ENCODE results near the gene DDX24. TPM values are rescaled to one million over a fixed set of nuclear protein-coding genes. Genes with fewer than 3 reads are reported as not detected.

The DDX24 gene
- total RNA-seq, 1 donor from 2014 or later = 151 TPM

- Mint-ChIP-seq H3K36me3 (no peaks in the 10 kb centered on the region), H3K27ac (no peak overlapping the region), H3K4me3 (no peak overlapping the region), H3K4me1 (peaks cover 3% of the 10 kb centered on the region), H3K9me3 (no peaks in the 10 kb centered on the region), H3K27me3 (ENCODE audit: low read depth) (no peaks in the 10 kb centered on the region)
- DNase-seq (ENCODE audit: low spot score in 2 of 2, unreplicated experiment in 2 of 2) = no peak
- TF ChIP-seq, protein P1, sequence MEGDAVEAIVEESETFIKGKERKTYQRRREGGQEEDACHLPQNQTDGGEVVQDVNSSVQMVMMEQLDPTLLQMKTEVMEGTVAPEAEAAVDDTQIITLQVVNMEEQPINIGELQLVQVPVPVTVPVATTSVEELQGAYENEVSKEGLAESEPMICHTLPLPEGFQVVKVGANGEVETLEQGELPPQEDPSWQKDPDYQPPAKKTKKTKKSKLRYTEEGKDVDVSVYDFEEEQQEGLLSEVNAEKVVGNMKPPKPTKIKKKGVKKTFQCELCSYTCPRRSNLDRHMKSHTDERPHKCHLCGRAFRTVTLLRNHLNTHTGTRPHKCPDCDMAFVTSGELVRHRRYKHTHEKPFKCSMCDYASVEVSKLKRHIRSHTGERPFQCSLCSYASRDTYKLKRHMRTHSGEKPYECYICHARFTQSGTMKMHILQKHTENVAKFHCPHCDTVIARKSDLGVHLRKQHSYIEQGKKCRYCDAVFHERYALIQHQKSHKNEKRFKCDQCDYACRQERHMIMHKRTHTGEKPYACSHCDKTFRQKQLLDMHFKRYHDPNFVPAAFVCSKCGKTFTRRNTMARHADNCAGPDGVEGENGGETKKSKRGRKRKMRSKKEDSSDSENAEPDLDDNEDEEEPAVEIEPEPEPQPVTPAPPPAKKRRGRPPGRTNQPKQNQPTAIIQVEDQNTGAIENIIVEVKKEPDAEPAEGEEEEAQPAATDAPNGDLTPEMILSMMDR (IDR thresholded peaks at IDR 0.05; ENCODE audit: unreplicated experiment) = no peak
These were observed 58.2 kb downstream of the DDX24 start for GRCh38 chr14:94022532-94023411.

DNA sequence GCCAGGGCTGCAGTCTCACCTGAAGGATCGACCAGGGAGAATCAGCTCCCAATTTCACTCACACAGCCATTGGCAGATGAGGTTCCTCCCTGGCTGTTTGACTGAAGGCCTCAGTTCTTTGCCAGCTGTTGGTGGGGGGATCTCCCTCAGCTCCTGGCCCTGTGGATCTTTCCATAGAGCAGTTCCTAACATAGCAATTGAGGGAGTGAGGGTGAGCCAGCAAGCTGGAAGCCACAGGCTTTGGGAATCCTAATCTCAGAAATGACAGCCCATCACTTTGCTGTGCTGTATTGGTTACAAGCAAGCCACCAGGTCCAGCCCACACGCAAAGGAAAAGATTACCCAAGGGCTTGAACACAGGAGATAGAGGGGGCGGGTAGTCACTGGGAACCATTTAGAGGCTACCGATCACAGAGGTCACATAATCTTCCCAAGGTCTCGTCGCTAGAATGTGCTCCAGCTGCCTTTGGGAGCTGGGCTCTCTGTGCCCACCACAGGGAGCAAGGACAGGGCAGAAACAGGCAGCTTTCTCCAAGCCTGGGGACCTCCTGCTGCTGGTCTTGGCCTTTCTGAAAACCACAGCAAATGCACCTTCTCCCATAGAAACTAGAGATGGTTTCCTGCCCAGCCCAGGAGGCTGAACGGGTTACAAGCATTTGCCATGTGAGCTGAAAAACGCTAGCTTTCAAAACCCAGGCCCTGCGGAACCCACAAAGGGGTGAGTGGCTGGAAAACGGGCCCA, 59.4 kb downstream of the DDX24 start:
- Mint-ChIP-seq H3K27me3 (ENCODE audit: low read depth) (peaks cover 1% of the 10 kb centered on the region), H3K36me3 (no peaks in the 10 kb centered on the region), H3K9me3 (no peaks in the 10 kb centered on the region), H3K4me1 (peaks cover 3% of the 10 kb centered on the region), H3K27ac (no peak overlapping the region), H3K4me3 (no peak overlapping the region)
- no peak for DNase-seq (ENCODE audit: low spot score in 2 of 2, unreplicated experiment in 2 of 2)
- TF ChIP-seq, protein P1 (IDR thresholded peaks at IDR 0.05; ENCODE audit: unreplicated experiment) = no peak

DNA sequence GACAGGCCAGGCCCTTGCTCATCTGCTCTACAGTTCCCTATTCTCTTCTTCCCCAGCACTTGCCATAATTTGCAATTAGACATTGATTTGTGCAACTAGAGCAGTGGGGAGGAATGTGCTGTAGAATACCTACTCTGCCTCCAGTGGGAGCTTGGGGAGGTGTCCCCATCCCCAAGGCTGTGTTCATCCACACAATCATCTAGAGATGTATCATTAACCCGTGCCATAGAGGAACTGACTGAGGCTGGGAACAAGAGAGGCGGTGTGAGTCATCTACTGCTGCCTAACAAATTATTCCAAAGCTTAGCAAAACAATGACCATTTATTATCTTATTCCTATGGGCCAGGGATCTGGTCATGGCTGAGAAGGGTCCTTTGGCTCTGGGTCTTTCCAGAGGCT, 60.0 kb downstream of the DDX24 start:
- Mint-ChIP-seq H3K4me3 (no peak overlapping the region), H3K27ac (no peak overlapping the region), H3K4me1 (peaks cover 2% of the 10 kb centered on the region), H3K27me3 (ENCODE audit: low read depth) (peaks cover 3% of the 10 kb centered on the region), H3K36me3 (no peaks in the 10 kb centered on the region), H3K9me3 (no peaks in the 10 kb centered on the region)
- TF ChIP-seq, protein P1 (IDR thresholded peaks at IDR 0.05; ENCODE audit: unreplicated experiment) = no peak
- no peak for DNase-seq (ENCODE audit: low spot score in 2 of 2, unreplicated experiment in 2 of 2)

GRCh38 chr14:94020267-94020666, 60.7 kb downstream of the DDX24 start:
- Mint-ChIP-seq H3K36me3 (no peaks in the 10 kb centered on the region), H3K9me3 (no peaks in the 10 kb centered on the region), H3K4me1 (no peaks in the 10 kb centered on the region), H3K4me3 (no peak overlapping the region), H3K27ac (no peak overlapping the region), H3K27me3 (ENCODE audit: low read depth) (peaks cover 3% of the 10 kb centered on the region)
- no peak for DNase-seq (ENCODE audit: low spot score in 2 of 2, unreplicated experiment in 2 of 2)
- TF ChIP-seq, protein P1 (IDR thresholded peaks at IDR 0.05; ENCODE audit: unreplicated experiment) = no peak

- Mint-ChIP-seq H3K27ac (no peak overlapping the region), H3K36me3 (no peaks in the 10 kb centered on the region), H3K4me3 (no peak overlapping the region), H3K27me3 (ENCODE audit: low read depth) (peaks cover 3% of the 10 kb centered on the region), H3K4me1 (peaks cover 3% of the 10 kb centered on the region), H3K9me3 (no peaks in the 10 kb centered on the region)
- TF ChIP-seq, protein P1 (IDR thresholded peaks at IDR 0.05; ENCODE audit: unreplicated experiment) = no peak
- no peak for DNase-seq (ENCODE audit: low spot score in 2 of 2, unreplicated experiment in 2 of 2)
These were observed 61.7 kb downstream of the DDX24 start for GRCh38 chr14:94019329-94019728.

Measured in mesothelial cell of epicardium (in vitro differentiated cells).